HG02943 (cell line): ENCODE results near the gene DDX27.

Experiments used
- ATAC-seq: cut with Tn5 transposase; IDR thresholded peaks from one replicate; pipeline ENCODE4 v1.9.1; 2021; ENCODE audit warnings: mild to moderate bottlenecking, low read depth, moderate library complexity; ENCODE audit not compliant: unreplicated experiment

Gene DDX27

GRCh38 chr20:49286689-49287551 lies 67.7 kb downstream of the DDX27 start:
- ATAC-seq: no peak

DNA sequence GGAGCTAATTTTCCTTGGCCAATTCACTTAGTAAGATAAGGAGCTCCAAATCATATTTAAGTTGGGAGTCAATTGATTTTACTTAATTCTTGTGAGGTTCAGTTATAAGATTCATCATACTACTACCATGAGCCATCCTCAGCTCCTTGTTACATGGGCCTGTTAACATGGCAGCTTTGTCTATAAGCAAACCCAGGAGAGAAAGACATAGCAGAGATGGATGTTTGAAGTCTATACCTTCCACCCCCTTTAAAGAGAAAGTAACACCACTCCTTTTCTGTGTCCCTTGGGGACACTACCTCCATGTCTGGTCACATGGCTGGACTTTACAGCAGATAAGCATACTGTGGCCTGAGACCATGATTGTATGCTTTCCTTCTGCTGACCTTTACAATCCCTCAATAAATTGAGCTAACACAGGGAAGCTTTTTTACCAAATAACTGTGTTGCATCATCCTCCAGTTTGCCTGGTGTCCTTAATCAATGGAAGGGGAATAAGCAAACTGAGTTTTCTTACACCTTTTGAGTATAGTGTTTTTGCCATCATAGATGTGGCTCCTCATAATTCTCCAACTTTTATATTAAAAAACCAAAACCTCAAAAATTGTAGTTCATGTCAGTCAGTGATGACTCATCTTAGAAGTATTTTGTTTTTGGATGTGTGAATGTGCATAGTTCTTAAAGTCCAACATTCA lies 68.5 kb downstream of the DDX27 start:
- ATAC-seq: no peak

- no peak for ATAC-seq
Measured at GRCh38 chr20:49288250-49288751, 69.1 kb downstream of the DDX27 start.

DNA sequence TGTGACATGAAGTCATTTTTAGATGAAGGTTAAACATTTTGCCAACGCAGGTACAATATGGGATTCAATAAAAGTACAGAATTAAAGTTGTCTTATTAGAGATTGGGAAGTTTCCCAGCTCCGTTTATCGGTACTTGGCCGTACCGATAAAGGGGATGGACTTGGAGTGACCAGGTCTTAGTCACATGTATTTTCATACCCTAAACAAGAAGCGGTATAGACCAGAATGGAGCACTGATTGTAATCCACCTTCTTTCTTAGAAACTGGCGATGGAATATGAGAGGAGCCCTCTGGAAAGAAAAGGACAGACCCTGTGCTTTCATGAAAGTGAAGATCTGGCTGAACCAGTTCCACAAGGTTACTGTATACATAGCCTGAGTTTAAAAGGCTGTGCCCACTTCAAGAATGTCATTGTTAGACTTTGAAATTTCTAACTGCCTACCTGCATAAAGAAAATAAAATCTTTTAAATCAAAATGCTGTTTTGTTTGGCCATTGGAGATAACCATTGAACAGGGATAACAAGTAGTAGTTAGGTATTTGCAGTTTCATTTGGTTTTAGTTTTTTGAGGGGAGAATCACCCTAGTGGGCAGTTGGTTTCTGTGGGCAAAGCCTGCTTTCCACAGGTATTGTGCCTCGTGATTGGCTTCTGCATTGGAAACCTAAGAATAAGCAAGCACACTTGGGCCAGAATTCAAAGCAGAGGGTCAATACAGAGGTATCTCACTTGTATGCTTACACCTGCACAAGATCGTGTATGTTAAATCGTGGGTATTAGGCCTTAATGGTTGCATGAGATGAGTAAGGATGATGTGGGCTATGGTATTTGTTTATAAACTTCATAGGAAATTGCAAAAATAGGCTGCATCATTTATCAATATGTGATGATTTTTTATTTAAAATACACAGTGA lies 69.8 kb downstream of the DDX27 start:
- no peak for ATAC-seq

- ATAC-seq: no peak
Measured at GRCh38 chr20:49290608-49291191, 71.5 kb downstream of the DDX27 start.

DNA sequence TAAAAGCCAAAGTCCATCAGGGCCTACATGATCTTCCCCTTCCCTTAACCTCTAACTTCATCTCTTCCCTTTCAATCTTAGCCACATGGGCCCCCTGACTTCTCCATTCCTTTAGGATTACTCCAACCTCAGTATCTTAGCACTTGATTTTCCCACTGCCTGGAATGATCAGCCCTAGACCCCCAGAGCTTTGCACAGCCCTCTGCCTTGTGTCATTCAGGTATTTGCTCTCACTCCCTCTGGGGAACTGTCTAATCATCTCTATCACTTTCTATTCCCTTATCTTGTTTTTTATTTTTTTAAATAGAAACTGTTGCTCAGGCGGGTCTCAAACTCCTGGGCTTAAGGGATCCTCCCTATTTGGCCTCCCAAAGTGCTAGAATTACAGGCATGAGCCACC lies 72.0 kb downstream of the DDX27 start:
- no peak for ATAC-seq

GRCh38 chr20:49292010-49292409 lies 72.8 kb downstream of the DDX27 start:
- no peak for ATAC-seq

DNA sequence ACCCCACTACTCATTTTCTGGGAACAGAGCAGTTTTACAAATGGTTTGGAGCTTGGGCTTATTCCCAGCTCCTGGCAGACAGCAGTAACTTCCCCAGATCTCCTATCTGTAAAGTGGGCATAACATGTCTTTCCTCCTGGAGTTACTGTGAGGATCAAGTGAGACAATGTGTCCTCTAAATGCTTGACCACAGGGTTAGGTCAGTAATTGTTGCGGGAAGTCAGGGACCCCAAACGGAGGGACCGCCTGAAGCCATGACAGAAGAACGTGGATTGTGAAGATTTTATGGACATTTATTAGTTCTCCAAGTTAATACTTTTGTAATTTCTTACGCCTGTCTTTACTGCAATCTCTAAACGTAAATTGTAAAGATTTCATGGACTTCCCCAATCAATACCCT lies 73.9 kb downstream of the DDX27 start:
- ATAC-seq: no peak
